Left lung (tissue), 10 donors: Measurements from ENCODE around the gene TPSAB1. TPM values are rescaled to one million over a fixed set of nuclear protein-coding genes. Genes with fewer than 3 reads are reported as not detected.
"Not testable (repeated sequence)": the region's sequence is repeated elsewhere in the genome, so short reads cannot be mapped to it uniquely, and the experiment has no call there.

Source experiments
- ATAC-seq: fragments of 200-7000 bp; cut with Tn5 transposase; one replicate; pipeline ENCODE4 v1.9.1; 2020; ENCODE audit warnings: moderate library complexity
- DNase-seq, 4 donors: peaks; one replicate each; pipeline ENCODE4 v3.0.0-alpha.2; 2013 to 2020
- H3K27ac ChIP-seq, 2 donors: fragments of 200-600 bp; sonication (generic) in 1 of 2; one replicate each; pipeline versions ENCODE4 v1.5.0 to v1.8.0; 2020 to 2021
- H3K27me3 ChIP-seq, 2 donors: fragments of 200-600 bp; sonication (generic) in 1 of 2; one replicate each; pipeline versions ENCODE4 v1.5.0 to v1.8.0; 2020 to 2021
- H3K36me3 ChIP-seq, 2 donors: fragments of 200-600 bp; sonication (generic) in 1 of 2; one replicate each; pipeline versions ENCODE4 v1.5.0 to v1.8.0; 2020 to 2021
- H3K4me1 ChIP-seq, 2 donors: fragments of 200-600 bp; one replicate each; pipeline ENCODE4 v1.8.0; 2021
- H3K4me3 ChIP-seq, 2 donors: fragments of 200-600 bp; sonication (generic) in 1 of 2; one replicate each; pipeline versions ENCODE4 v1.5.0 to v1.8.0; 2020 to 2021; ENCODE audit warnings: mild to moderate bottlenecking in 1 of 2
- H3K9me3 ChIP-seq, 2 donors: fragments of 200-600 bp; sonication (generic) in 1 of 2; one replicate each; pipeline versions ENCODE4 v1.5.0 to v1.8.0; 2020 to 2021
- intact Hi-C, 2 donors: fragments of 100-400 bp; cut with DNase I; formaldehyde crosslinking; loops; one replicate each; pipeline versions ENCODE4 v1.11.2 to v1.14.2; 2022
- polyA plus RNA-seq, 6 donors: library from polyadenylated mRNA; unstranded; fragments of 120-200 nt; gene quantifications; one replicate each; pipeline ENCODE4 v1.2.1, GENCODE V29; 2013; ENCODE audit not compliant: insufficient read length in 6 of 6
- total RNA-seq, 2 donors: library from RNA; stranded (reverse); fragmentation: NEBNext Ultra II Directional; extraction: Animal tissue kit (Norgen Biotek cat#: 25700); gene quantifications; one replicate each; pipeline ENCODE4 v1.2.1, GENCODE V29; 2021
- TF ChIP-seq, protein P1 (sequence below), 2 donors: fragments of 200-600 bp; sonication (generic) in 1 of 2; IDR thresholded peaks; one replicate each; pipeline versions ENCODE4 v1.5.0 to v1.8.0; 2021; ENCODE audit warnings: antibody characterized with exemption in 2 of 2
- donor health status: DM: no; HTN: yes; CAD: no.
- donor health status: DM: no; HTN: no; CAD: no.

TPSAB1 gene
- total and polyA plus RNA-seq, 8 donors: 0.21 to 51.0 (median 17.7) TPM; not detected in 4

DNA sequence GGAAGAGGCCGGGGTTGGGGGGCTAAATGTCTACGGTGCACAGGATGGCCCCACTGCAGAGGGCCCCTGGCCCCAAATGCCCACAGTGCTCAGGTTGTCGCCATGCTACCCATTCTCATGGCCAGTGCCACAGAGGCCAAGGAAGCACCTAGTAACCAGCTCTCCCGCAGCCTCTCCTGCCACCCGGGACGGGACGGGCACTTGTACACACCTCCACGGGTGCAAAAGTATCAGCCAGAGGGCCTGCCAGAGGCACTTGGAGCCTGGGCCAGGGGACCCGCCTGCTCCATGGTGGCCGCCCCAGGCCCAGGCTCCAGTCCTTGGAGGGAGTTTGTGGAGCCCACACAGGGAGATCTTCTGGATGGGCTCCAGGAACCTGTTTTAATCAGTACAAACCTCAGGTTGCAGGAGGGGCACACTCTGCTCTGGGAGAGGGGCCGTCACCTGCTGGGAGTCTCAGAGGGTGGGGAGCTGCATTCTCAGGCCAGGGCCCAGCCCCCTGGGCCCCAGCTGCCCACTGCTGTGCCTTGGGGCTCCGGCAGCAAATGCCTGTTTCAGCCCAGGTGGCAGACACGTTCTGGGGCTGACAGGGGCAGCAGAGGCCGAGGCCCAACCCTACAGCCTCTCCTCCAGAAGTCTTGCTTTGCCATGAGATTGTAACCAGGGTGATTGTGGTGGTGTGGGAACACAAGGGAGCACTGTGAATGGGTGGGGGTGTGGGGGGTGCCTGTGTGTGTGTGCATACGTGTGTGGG, 23.3 kb downstream of the TPSAB1 start:
- no peak for DNase-seq
- intact Hi-C loops: no loop called here
- H3K27me3 ChIP-seq: peaks cover 27 to 53% of the 10 kb centered on the region in 2 donors

DNA sequence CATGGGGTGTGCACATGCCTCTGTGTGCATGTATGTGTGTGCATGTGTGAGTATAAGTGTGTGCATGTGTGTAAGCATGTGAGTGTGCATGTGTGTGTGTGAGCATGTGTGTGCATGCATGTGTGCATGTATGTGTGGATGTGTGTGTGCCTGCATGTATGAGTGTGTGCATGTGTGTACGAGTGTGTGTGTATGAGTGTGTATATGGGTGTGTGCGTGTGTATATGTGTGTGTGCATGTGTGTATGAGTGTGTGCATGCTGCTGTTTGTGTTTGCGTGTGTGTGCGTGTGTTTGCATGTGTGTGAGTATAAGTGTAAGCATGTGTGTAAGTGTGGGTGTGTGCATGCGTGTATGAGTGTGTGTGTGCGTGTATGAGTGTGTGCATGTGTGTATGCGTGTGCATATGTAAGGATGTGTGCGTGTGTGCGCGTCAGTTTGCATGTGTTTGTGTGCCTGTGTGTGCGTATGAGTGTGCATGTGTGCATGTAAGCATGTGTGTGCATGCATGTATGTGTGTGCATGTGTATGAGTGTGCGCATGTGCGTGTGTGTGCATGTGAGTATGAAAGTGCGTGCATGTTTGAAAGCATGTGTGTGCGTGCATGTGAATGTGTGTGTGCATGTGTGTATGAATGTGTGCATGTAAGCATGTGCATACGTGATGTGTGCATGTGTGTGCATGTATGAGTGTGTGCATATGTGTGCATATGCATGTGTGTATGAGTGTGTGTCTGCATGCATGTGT, 24.0 kb downstream of the TPSAB1 start:
- H3K9me3 ChIP-seq: no peaks in the 10 kb centered on the region
- H3K27me3 ChIP-seq: peaks cover 22 to 45% of the 10 kb centered on the region in 2 donors
- H3K4me3 ChIP-seq: no peak overlapping the region
- H3K27ac ChIP-seq: no peak overlapping the region
- H3K4me1 ChIP-seq: no peaks in the 10 kb centered on the region
- no peaks in the 10 kb centered on the region for H3K36me3 ChIP-seq
- intact Hi-C loops: no loop called here
- TF ChIP-seq, protein P1, sequence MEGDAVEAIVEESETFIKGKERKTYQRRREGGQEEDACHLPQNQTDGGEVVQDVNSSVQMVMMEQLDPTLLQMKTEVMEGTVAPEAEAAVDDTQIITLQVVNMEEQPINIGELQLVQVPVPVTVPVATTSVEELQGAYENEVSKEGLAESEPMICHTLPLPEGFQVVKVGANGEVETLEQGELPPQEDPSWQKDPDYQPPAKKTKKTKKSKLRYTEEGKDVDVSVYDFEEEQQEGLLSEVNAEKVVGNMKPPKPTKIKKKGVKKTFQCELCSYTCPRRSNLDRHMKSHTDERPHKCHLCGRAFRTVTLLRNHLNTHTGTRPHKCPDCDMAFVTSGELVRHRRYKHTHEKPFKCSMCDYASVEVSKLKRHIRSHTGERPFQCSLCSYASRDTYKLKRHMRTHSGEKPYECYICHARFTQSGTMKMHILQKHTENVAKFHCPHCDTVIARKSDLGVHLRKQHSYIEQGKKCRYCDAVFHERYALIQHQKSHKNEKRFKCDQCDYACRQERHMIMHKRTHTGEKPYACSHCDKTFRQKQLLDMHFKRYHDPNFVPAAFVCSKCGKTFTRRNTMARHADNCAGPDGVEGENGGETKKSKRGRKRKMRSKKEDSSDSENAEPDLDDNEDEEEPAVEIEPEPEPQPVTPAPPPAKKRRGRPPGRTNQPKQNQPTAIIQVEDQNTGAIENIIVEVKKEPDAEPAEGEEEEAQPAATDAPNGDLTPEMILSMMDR (IDR thresholded peaks at IDR 0.05): no peak
- ATAC-seq: no peak
- no peak for DNase-seq

More for the DNA sequence above, 23.3 kb downstream of the TPSAB1 start:
- TF ChIP-seq, protein P1 (IDR thresholded peaks at IDR 0.05): no peak
- ATAC-seq: no peak
- Histone ChIP-seq H3K9me3 (no peaks in the 10 kb centered on the region), H3K4me1 (no peaks in the 10 kb centered on the region), H3K27ac (no peak overlapping the region), H3K36me3 (no peaks in the 10 kb centered on the region), H3K4me3 (no peak overlapping the region)

DNA sequence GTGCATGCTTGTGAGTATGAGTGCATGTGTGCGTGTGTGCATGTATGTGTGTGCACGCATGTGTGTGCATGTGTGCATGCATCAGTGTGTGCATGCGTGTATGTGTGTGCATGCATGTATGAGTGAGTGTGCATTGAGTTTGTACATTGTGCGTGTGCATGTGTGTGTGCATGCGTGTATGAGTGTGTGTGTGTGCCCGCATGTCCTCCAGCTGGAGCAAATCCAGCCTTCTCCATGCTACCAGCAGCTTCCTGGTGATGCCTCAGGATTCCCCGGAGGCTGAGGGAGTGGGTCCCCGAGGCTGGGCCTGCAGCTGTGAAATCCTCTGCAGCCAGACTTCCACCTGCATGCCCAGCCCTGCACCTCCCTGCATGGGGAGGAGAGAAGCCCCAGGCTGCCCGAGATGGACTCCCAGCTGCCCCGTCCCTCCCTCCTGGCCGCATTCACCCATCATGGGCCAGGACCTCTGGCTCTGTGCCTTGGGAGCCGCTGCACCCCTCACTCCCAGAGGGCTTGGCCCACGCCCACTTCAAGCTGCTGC, 24.7 kb downstream of the TPSAB1 start:
- TF ChIP-seq, protein P1 (IDR thresholded peaks at IDR 0.05): no peak
- ATAC-seq (no peak), DNase-seq (no peak)
- Histone ChIP-seq H3K9me3 (no peaks in the 10 kb centered on the region), H3K36me3 (no peaks in the 10 kb centered on the region), H3K4me3 (no peak overlapping the region), H3K4me1 (no peaks in the 10 kb centered on the region), H3K27me3 (peaks cover 16 to 39% of the 10 kb centered on the region in 2 donors), H3K27ac (no peak overlapping the region)
- intact Hi-C loops: no loop called here

DNA sequence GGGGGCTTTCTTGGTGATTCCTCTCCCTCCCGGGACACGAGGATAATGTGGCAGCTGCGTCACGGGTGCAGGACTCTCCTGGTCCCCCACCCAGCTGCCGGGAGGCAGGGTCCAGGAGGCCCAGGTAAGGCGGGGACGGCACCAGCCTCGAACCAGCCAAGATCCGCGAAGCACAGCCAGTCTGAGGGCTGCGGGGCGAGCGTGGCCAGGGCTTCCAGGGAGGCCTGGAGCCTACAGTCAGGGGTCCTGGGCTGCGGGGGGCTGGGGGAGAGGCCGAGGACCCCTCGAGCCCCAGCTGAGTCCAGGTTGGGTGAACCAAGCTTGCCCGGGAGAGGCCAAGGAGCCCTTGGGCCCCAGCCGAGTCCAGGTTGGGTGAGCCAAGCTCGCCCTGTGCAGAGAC, 25.3 kb downstream of the TPSAB1 start:
- Histone ChIP-seq H3K4me1 (no peaks in the 10 kb centered on the region), H3K27ac (no peak overlapping the region), H3K4me3 (no peak overlapping the region), H3K9me3 (no peaks in the 10 kb centered on the region), H3K27me3 (peaks cover 13 to 32% of the 10 kb centered on the region in 2 donors), H3K36me3 (no peaks in the 10 kb centered on the region)
- DNase-seq: no peak
- intact Hi-C loops: no loop called here
- ATAC-seq: no peak
- TF ChIP-seq, protein P1 (IDR thresholded peaks at IDR 0.05): no peak

DNA sequence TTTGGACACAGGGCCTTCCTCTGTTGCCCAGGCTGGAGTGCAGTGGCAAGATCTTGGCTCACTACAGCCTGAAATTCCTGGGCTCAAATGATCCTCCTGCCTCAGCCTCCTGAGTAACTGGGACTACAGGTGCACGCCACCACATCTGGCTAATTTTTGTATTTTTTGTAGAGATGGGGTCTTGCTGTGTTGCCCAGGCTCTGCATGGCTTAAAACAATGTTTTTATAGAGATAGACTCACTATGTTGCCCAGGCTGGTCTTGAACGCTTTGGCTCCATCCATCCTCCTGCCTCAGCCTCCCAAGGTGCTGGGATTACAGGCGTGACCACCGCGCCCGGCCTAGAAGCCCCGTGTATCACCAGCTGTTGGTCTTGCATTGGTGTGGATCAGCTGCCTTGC, 28.9 kb downstream of the TPSAB1 start:
- ATAC-seq, H3K27ac ChIP-seq, H3K4me3 ChIP-seq, intact Hi-C loops, H3K36me3 ChIP-seq, DNase-seq, H3K4me1 ChIP-seq, H3K9me3 ChIP-seq: not testable (repeated sequence)
- H3K27me3 ChIP-seq: peaks cover 0 to 31% of the 10 kb centered on the region in 2 donors
